Measurements from ENCODE around the gene CHKB.
A peak's percentile ranks its signal among the peaks of the same experiment; 100 is the strongest.

Gene CHKB

GRCh38 chr22:50595189-50595588 is 12.5 kb upstream of the CHKB start:
- DNase-seq: no peak

DNA sequence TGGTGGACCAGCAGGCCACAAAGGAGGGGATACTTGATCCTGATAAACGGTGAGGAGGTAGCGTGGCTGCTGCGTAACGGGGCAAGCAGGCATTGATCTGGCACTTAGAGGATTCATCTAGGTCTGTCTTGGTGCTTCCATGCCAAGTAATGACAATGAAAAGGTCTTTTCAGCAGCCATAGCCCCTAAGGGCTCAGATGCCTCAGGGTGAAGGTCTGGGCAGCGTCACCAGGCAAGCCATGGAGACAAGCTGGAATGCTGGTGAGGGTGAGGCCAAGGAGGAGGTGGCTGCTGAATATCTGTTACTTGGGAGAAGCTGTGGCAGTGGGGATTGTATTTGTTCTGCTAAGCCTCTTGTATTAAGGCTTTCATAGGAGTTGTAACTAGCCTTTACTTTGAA is 4.8 kb upstream of the CHKB start:
- DNase-seq: no peak

GRCh38 chr22:50586416-50586815 is 3.8 kb upstream of the CHKB start:
- no peak for DNase-seq

DNA sequence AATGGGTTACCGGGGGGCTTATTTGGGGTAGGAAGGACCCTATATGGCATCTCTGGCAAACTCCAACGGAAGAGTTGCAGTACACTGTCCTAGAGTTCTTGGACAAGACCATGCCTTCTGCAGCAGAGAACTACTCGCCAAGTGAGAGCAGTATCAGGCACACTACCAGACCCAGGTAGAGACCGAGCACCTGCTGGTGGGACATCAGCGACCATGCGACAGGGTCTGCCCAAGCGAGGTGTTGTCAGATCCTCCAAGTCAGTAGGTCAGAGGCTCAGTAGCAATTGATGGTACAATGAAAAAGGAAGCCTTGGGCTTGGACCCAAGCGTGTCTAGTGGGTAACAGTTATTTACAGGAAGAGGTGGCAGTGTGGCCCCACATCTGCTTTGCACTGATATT is 3.1 kb upstream of the CHKB start:
- no peak for DNase-seq

DNA sequence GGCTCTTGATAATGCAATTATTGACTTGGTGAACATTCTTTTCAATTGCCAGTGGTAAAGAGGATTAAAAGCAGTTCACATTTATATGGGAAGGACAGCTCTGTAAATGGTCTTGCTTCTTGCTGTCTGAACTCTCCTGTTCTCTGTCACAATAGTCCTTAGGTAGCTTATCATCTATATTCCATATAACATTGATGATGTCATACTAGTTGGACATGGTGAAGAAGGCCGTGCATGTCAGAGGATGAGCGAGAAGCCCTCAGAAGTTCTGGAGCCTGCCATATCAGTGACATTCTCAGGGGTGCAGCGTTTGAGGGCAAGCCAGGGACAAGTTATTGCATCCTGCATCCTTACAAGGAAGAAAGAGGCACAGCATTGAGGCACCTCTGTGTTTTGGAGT is 2.6 kb upstream of the CHKB start:
- DNase-seq: no peak

- no peak for DNase-seq
Measured at GRCh38 chr22:50584106-50585096, 1.8 kb upstream of the CHKB start.

DNA sequence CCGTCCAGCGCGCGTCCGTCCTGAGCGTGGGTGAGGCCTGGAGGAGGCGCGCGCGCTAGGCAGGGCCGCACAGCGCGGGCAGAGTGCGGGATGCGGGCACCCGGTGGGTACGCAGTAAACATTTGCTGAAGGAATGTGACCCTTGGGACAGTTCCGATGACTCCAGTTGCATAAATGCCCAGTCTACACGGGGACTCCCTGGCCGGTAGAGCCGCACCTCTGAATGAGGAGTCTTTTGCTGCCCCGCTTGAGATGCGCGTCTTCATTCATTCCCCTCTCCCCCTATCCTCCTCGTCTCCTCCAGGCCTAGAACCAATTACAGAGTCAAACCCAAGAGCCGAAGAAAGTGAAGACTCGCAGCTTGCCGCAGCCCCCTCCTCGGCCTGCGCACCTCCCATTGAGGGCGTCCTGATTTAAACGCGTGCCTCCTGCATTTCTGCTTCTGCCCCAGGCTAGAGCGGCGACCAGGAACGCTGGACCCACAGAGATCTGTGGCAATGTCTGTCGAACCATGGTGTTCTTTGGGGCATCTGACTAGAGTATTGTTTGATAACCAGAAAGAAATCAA is 729 bp upstream of the CHKB start:
- DNase-seq: peak in 1 of 2 experiments; percentile 53

- DNase-seq: no peak
Measured at GRCh38 chr22:50581950-50582492, 628 bp downstream of the CHKB start.

- no peak for DNase-seq
Measured at GRCh38 chr22:50581031-50581949, 1.4 kb downstream of the CHKB start.

DNA sequence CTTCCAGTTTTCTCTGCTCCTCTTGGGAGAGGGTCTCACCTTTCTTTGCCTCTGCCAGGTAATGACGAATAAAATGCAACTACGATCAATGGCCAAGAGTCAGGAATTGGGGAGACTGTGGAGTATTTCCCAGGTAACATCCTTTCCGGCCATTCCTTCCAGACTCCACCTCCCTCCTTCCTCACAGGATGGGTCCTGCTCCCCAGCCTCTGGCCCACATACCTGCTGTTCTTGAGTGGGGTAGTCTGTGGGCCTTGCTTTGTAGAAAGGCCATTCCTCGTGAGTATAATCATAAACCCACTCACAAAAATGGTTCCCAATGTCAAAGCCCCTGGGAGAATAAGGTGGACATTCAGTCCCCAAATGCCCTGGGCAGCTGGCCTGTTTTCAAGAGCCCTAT is 2.9 kb downstream of the CHKB start:
- no peak for DNase-seq

GRCh38 chr22:50578776-50579310 is 3.8 kb downstream of the CHKB start:
- no peak for DNase-seq

DNA sequence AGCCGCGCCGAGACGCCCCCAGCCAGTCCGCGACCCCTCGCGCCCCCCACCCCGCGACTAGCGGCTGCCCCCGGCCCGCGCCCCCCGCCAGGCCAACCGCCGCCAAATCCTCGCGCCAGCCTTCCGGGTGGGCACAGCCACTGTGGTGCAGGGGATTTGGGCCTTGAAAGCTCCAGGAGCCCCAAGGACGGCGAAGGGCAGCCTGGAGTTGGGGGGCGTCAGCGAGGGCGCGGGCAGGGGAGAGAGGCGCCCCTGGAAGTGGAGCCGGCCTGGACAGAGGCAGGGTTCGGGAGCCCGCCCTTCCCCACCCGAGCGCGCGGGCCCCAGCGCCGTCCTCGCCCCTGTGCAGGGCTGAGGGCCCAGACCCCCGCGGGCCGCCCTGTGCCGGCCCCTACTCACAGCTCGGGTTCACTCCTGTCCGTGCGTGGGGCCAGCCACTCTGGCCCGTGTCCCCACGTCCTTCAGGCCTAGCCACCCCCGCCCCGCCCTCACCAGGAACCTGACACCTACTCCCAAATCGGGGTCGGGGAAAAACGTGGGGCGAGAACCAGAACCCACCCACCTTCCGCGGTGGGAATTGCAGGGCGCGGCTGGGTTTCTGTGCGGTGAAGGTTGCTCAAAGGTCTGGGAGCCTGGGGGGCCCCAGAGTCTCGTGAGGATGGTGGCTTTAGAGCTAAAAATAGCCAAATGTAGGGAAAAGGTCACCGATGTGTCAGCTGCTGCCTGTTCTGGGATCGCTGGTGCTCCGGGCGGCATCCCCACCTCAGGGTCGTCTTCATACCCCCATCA is 4.5 kb downstream of the CHKB start, which contains the start of gene CPT1B:
CPT1B (minus strand) TSS at position 441 of the 789 bp plus-strand sequence. CDS start 512 bp downstream, outside the sequence.
- no peak for DNase-seq

GRCh38 chr22:50577697-50577986 is 5.0 kb downstream of the CHKB start:
- no peak for DNase-seq

DNA sequence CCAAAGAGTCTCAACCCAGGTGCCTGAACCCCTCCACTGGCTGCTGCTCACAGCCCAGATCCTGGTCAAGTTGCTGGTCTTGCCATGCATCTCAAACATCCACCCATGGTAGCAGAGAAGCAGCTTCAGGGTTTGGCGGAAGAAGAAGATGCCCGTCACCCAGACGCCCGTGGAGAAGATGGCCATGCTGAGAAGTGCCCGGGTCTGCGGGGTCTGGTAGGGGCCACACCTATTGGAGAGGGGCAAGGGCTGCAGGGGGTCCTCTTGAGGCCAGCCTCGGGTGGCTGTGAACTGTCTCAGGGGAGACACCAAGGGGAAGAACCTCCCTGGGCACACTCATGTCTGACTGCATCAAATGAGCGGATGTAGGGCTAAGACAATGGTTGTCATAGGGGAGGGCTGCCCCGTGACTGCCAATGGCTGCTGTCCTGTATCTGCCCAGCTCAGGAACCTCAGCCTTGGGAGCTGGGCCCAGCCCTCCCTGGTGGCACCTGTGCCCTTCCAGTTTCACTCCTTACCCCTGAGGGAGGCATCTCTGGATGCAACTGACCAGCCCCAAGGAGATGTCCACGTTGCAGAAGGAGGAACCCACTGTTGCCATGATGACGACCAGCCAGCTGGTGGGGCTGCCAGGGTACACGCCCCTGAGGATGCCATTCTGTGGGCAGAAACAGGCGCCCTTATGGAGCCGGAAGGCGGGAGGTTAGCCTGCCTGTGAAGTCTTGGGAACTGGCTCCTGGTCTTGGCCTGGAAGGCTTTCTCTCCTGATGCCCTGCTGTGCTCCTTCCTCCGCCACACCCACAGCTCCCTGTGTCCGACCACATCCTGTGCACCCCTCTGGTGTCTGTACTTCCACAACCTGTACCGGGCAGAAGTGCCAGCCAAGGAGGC is 5.6 kb downstream of the CHKB start:
- DNase-seq: no peak

- peak; percentile 93 to 97 for DNase-seq
Measured at GRCh38 chr22:50576070-50576469, 6.6 kb downstream of the CHKB start.

- DNase-seq: no peak
Measured at GRCh38 chr22:50575426-50575941, 7.2 kb downstream of the CHKB start.

GRCh38 chr22:50574383-50574755 is 8.3 kb downstream of the CHKB start:
- no peak for DNase-seq

DNA sequence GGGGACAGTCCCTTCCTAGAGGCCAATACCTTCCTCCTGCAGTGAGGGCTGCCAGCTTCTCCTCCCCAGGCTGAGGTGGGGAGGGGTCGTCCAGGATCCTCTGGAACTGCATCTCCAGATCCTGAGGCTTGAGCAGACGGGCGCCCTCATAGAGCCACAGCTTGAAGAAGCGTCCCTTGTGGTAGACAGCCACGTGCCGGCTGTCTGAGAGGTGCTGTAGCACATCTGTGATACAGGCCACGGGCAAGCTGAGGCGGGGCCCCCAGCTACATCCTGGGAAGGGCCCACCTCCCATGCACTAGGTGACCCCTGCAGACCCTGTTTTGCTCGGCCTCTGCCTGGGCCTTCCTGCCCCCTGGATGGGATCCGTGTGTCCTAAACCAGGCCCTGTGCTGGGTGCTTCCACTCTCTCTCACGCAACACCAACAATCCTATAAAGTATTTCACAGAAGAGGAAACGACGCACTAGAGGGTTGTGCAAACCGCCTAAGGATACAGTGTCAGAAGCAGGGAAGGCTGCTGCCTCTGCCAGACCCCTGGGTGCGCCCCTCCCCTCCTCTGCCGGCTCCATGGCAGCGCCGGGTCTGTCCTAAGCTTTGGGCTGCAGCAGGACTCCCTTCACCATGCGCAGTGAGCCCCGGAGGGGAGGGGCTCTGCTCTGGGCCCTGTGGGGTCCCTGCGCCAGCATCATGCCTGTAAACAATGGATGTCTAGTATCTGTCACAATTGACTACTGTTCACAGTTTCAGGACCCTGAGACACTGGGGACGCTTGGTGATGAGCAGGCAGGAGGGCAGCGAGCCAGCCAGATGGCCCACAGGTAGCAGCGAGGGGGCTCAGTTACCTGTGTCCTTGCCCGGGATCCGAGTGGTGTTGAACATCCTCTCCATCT is 8.9 kb downstream of the CHKB start:
- no peak for DNase-seq

DNA sequence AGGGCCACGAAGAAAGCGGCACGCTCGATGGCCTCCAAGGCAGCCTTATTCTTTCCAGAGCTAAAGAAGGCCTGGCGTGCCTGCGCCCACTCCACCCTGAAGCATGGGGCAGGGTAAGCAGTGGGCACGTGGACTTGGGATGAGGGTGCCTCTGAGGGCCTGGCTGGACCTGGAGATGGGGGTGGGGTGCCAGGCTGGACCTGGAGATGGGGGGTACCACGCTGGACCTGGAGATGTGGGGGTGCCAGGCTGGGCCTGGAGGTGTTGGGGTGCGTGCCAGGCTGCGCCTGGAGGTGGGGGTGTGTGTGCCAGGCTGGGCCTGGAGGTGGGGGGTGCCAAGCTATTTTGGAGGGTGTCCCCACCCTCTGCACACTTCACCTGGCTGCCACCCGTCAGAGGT is 9.7 kb downstream of the CHKB start:
- no peak for DNase-seq
